NCI-H187 treated with DMSO at 0.1 percent for 48 hours (cell line): ENCODE data around the gene RNF146.
"Not testable (repeated sequence)": the region's sequence is repeated elsewhere in the genome, so short reads cannot be mapped to it uniquely, and the experiment has no call there.

Experiments used
- DNase-seq: peaks from one replicate; lab custom pipeline; 2025; lab: John Stamatoyannopoulos, UW

Gene RNF146

DNA sequence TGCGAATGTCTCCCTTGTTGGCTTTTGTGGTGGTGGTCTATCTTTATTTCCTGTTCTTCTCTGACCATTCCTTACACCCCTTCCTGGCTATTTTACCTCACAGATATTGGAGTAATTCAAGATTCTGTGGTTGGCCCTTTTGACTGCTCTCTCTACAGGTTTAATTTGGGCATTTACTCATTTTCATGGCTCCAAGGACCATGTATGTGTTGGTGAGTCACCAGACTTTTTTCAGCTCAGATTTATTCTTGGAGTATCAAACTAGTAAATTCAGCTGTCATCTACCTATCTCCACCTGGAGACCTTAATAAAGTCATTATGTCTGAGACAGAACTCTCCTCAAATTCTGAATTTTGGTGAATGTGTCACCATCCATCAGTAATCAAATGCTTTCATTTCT, 15.5 kb downstream of the RNF146 start:
- DNase-seq: no peak

DNA sequence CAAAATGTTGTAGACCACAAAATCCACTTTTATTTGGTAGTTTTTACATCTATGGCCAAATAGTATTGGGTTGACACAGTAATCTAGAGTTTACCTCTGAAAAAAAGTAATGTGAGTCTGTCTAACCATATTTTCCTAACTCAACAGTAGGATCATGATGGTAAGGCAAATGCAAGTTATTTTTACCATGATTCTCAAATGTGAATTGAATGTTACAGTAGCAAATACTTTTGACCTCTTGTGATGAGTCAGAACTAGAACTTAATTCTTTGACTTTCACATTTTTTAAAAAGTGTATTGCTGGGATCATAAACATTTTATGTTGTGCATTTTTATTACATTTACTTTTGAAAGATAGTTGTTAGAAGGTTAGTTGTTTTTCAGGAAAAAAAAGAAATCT, 22.0 kb downstream of the RNF146 start:
- no peak for DNase-seq

GRCh38 chr6:127289934-127290333, 23.3 kb downstream of the RNF146 start:
- DNase-seq: no peak

DNA sequence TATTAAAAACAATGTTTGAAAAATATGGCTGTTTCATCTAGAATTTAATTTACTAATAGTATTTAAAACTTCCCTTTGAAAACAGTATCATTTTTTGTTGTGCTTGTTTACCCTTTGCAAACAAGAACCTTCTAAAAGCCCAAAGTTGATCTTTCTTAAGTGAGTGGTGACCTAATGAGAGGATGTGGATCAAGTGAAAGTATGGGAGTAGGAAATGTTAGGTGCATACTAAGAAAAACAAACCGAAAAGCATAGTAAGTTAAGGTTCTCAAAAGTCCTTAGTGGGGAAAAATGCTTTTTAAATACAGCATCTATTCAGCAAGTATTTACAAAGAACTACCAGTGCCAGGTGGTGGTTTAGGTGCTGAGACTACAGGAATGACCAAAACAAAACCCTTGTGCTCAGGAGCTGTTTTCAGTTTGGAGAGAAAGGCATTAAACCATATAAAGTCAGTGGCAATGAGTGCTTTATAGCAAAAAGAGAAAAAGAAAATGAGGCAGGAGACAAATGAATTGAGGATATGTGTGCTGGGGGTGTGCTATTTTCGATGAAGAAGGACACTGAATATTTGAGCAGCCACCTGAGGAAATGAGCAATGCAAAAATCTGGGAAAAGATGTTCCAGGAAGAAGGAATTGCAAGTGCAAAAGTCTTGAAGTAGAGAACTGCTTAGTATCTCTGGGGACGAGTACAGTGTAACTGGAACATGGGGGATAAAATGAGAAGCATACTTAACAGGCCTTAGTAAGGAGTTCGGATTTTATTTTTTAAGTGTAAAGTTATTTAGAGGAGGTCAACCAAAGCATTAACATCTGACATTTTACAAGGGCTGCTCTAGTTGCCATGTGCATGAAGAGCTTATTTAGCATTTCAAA, 24.0 kb downstream of the RNF146 start:
- DNase-seq: no peak

DNA sequence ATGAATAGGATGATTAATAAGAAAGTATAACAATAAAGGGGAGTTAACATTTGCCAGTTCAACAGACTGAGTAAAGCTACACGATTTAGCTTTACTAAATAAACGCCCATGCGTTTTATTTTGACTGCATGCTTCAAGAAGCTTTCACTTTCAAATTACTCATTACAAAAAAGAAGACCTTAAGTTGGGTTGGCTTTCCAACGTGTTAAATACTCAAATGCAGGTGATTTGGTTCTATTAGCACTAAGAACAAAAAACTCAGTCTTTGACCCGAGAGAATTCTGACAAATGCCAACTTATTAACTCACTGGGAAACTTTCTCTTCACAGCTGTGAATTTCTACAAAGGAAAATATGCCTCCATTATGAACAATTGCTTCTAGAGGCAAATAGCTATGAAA, 24.8 kb downstream of the RNF146 start:
- no peak for DNase-seq

GRCh38 chr6:127297502-127298070, 30.9 kb downstream of the RNF146 start:
- DNase-seq: no peak

DNA sequence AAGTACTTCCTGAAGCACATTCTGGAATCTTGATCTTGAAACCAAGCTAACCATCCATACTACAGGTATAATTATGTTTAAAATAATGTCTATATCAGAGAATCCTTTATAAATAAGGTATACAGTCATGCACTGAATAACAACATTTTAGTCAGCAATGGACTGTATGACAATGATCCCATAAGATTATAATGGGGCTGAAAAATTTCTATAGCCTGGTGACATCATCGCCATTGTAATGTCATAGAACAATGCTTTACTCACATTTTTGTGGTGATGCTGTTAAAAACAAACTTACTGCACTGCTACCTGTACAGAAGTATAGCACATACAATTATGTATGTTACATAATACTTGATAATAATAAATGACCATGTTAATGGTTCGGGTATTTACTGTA, 31.8 kb downstream of the RNF146 start:
- no peak for DNase-seq

GRCh38 chr6:127299522-127300240, 33.0 kb downstream of the RNF146 start:
- no peak for DNase-seq

DNA sequence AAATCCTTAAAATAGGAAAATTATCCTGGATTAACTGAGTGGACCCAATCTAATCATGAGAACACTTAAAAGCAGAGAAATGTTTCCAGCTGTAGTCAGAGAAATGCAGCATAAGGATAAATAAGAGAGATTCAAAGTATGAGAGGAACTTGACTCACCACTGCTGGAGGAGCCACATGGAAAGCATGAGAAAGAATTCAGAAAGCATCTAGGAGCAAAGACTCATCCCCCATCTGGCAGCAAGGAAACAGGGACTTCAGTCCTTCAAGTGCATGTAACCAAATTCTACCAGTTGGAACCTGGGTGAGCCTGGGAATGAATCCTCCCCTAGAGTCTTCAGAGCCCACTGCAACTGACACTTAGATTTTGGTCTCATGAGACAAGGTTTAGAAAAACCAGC, 33.7 kb downstream of the RNF146 start:
- DNase-seq: no peak

DNA sequence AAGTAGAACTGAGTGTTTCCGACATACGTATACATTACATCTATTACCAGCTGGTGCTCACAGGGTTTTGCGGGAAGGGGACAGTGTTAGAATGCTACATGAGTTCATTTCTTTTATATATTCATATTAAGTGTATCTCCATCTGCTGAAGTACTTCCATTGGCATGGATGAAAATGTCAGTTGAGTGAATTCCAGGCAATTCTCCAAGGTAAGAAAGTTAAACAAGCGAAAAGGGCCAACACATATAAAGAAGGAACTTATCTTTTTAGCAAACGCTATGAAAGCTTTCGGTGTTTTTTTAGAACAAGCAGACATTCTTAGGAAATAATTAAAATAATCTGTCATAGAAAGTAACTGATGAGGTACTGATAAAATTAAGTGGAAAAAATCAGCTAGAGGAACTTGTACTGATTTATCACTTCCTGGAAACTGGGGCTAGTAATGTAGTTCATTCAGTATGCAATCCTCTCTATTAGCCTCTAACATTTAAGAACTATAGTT, 34.6 kb downstream of the RNF146 start:
- no peak for DNase-seq

DNA sequence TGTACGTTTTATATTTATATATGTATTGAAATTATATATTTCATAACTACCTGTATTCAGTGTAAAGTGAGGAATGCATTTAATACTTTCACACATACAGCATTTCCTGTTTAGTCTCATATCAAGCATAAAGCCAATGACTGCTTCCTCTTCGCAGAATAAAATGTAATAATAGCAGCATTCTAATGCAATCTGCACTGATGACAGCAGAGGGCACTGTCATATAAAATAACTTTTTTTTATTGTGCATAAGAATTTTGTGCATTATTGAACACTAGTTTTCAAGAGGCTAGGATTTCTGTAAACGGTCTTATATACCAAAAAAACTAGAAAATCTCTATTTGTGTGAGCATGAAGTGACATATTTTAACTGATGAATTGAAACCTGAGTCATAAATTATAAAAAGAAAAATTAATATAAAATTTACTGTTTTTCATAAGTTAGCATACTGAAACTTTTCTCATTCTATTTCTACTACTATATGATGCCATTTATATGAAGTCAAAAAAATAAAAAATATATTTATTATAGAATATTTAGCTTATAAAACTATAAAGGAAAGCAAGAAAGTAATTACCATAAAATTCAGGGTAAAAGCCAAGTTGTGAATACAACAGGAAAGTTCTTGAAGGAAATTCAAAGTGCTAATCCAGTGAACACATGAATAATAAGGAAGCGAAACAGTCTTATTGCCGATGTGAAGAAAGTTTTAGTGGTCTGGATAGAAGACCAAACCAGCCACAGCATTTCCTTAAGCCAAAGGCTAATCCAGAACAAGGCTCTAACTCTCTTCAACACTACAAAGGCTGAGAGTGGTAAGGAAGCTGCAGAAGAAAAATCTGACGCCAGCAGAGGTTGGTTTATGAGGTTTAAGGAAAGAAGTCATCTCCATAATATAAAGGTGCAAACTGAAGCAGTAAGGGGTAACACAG, 36.3 kb downstream of the RNF146 start:
- no peak for DNase-seq

- DNase-seq: no peak
These were observed 37.3 kb downstream of the RNF146 start for GRCh38 chr6:127303917-127304316.

DNA sequence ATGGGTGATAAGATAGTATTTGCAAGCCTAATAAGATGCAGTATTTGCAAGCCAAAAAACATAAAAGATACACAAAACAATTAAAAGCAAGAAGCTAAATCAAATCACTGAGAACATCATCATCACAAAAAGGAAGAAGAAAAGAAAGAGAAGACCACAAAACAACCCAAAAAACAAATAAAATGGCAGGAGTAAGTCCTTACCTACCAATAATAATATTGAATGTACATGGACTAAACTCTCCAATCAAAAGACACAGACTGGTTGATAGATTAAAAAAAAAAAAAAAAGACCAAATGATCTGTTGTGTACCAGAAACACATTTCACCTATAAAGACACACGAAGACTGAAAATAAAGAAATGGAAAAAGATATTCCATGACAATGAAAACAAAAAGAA, 39.1 kb downstream of the RNF146 start:
- no peak for DNase-seq

DNA sequence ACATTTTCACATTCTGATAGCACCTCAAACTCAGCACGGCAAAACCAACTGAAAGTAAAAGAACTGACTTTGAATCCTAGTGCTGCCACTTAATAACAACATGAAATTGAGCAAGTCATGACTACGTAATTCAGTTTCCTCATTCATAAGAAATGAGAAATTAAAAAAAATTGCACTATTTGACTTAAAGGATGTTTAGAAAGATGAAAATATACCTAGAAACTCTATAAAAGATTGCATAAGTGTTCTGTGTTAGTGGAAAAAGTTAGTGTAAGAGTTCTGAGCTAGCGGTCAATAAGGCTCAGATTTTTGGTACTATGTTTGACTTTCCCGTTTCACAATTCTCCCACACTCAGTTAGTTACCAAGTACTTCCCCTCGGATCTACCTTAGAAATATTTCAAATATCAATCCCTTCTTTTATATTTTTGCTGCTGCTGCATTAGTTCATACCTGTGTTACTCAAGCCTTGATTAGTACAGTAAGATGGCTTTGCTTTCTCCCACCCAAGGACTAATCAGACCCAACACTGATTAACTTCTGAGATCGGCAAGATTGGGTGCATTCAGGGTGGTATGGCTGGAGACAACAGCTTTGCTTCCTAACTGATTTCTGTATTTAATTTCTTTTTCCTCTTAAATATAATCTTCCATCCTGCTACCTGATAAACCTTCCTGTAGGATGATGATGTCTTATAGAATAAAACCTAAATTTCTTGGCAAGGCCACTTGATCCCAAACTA, 50.9 kb downstream of the RNF146 start:
- DNase-seq: no peak

DNA sequence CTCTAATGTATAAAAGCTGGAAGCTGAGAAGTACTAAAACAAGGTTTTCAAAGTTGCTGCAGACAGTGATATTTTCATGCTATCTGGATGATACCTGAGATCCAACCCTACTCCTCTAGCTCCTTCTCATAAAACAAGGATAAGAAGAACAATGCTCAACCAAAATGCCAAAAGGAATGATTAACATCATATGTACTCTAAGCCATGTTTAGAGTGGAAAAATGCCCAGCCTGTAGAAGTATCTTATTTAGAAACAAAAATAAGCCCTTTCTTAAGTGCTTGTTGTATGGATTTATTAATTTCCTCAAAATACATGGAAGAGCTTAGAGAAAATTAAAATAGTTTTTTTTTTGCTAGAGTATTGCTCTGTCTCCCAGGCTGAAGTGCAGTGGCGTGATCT, 53.0 kb downstream of the RNF146 start:
- no peak for DNase-seq

GRCh38 chr6:127328043-127328609, 61.5 kb downstream of the RNF146 start:
- no peak for DNase-seq

GRCh38 chr6:127331256-127331655, 64.6 kb downstream of the RNF146 start:
- not testable (repeated sequence) for DNase-seq

GRCh38 chr6:127332383-127332961, 65.8 kb downstream of the RNF146 start:
- DNase-seq: no peak
